ENCODE data around the gene MGAT4D. TPM values are rescaled to one million over a fixed set of nuclear protein-coding genes. Genes with fewer than 3 reads are reported as not detected.
"Not testable (repeated sequence)": the region's sequence is repeated elsewhere in the genome, so short reads cannot be mapped to it uniquely, and the experiment has no call there.

The MGAT4D gene
- total and polyA plus RNA-seq, 2 experiments from 2014 or later, result not detected

- TF ChIP-seq REST (IDR thresholded peaks at IDR 0.05; ENCODE audit: unreplicated experiment) (no peak), ZNF331 (CRISPR knock-in tag; IDR thresholded peaks at IDR 0.05; ENCODE audit: low read depth) (no peak), EZH2phosphoT487 (IDR thresholded peaks at IDR 0.05; ENCODE audit: unreplicated experiment) (no peak), CREB1 (CRISPR knock-in tag; IDR thresholded peaks at IDR 0.05; ENCODE audit: low read depth) (no peak), EZH2 (IDR thresholded peaks at IDR 0.05; ENCODE audit: low read depth, unreplicated experiment) (no peak), CTCF (conservative IDR thresholded peaks at IDR 0.05; ENCODE audit: low read depth in 2 of 2) (no peak), NANOG (IDR thresholded peaks at IDR 0.05; ENCODE audit: borderline replicate concordance) (no peak), POLR2AphosphoS5 (IDR thresholded peaks at IDR 0.05; ENCODE audit: low read depth) (no peak), JUNB (IDR thresholded peaks at IDR 0.05; ENCODE audit: unreplicated experiment) (no peak)
These were observed 49.9 kb downstream of the MGAT4D start (continued) for GRCh38 chr4:140448162-140448561.

- H2AFZ ChIP-seq; ATAC-seq; H3K36me3 Mint-ChIP-seq (ENCODE audit: low read depth); H3K4me1 ChIP-seq (ENCODE audit: insufficient read depth); H3K9me2 ChIP-seq (ENCODE audit: insufficient read depth); H3K4me3 Mint-ChIP-seq; H3K4me1 Mint-ChIP-seq; H3K36me3 ChIP-seq (ENCODE audit: insufficient read depth); H3K27ac Mint-ChIP-seq; H3K27me3 Mint-ChIP-seq (ENCODE audit: insufficient read depth, low read depth, poor library complexity); H3K79me2 ChIP-seq (replicated peaks; ENCODE audit: insufficient read depth); H3K9me3 Mint-ChIP-seq; DNase-seq (ENCODE audit: low spot score); H3K4me2 ChIP-seq; H4K20me1 ChIP-seq (replicated peaks; ENCODE audit: insufficient read depth); H3K27me3 ChIP-seq (ENCODE audit: insufficient read depth); H3K27ac ChIP-seq (ENCODE audit: low read depth); H3F3A ChIP-seq (replicated peaks; ENCODE audit: low read depth); H3K4me3 ChIP-seq: not testable (repeated sequence)
These were observed 53.7 kb downstream of the MGAT4D start for GRCh38 chr4:140444347-140444746.

GRCh38 chr4:140439644-140440142, 58.4 kb downstream of the MGAT4D start:
- H3K9me3 Mint-ChIP-seq, result no peaks in the 10 kb centered on the region
- peaks cover 4% of the 10 kb centered on the region; the same call in 2 of the 3 replicates for H3K4me1 Mint-ChIP-seq
- no peak overlapping the region for H3K4me3 ChIP-seq
- ATAC-seq, result no peak
- H3K27ac ChIP-seq (ENCODE audit: low read depth), result no peak overlapping the region
- H3K4me2 ChIP-seq, result no peak overlapping the region
- DNase-seq (ENCODE audit: low spot score), result no peak
- H3K9me2 ChIP-seq (ENCODE audit: insufficient read depth), result no peaks in the 10 kb centered on the region; the same call in none of the 2 replicates
- no peaks in the 10 kb centered on the region for H4K20me1 ChIP-seq (replicated peaks; ENCODE audit: insufficient read depth)
- no peaks in the 10 kb centered on the region for H3K4me1 ChIP-seq (ENCODE audit: insufficient read depth)
- H3K27ac Mint-ChIP-seq, result no peak overlapping the region
- no peaks in the 10 kb centered on the region for H3K36me3 ChIP-seq (ENCODE audit: insufficient read depth)
- no peaks in the 10 kb centered on the region for H3K27me3 ChIP-seq (ENCODE audit: insufficient read depth)
- H3F3A ChIP-seq (replicated peaks; ENCODE audit: low read depth), result no peaks in the 10 kb centered on the region
- no peak overlapping the region for H3K4me3 Mint-ChIP-seq
- H3K36me3 Mint-ChIP-seq (ENCODE audit: low read depth), result no peaks in the 10 kb centered on the region
- H3K27me3 Mint-ChIP-seq (ENCODE audit: insufficient read depth, low read depth, poor library complexity), result no peaks in the 10 kb centered on the region
- no peak overlapping the region for H2AFZ ChIP-seq
- H3K79me2 ChIP-seq (replicated peaks; ENCODE audit: insufficient read depth), result no peaks in the 10 kb centered on the region
- TF ChIP-seq POLR2AphosphoS5 (IDR thresholded peaks at IDR 0.05; ENCODE audit: low read depth) (no peak), CTCF (conservative IDR thresholded peaks at IDR 0.05; ENCODE audit: low read depth in 2 of 2) (no peak), ETS1 (IDR thresholded peaks at IDR 0.05) (no peak), CREB1 (CRISPR knock-in tag; IDR thresholded peaks at IDR 0.05; ENCODE audit: low read depth) (no peak)

Data from GM23338 (cell line).